DOHH2 (cell line): ENCODE results near the gene CENPK.
"Not testable (repeated sequence)": the region's sequence is repeated elsewhere in the genome, so short reads cannot be mapped to it uniquely, and the experiment has no call there.

Experiments used
- H3F3A ChIP-seq: fragments of 200-600 bp; sonication (generic), shearing (Covaris generic); 2 replicates; pipeline ENCODE4 v1.6.0; 2016; ENCODE audit warnings: antibody characterized with exemption, mild to moderate bottlenecking; ENCODE audit not compliant: control insufficient read depth, insufficient read depth
- H3K27ac ChIP-seq: fragments of 200-600 bp; sonication (generic); 2 replicates; pipeline ENCODE4 v1.5.1; 2014; ENCODE audit warnings: low read depth, mild to moderate bottlenecking, low read length, moderate library complexity
- H3K27me3 ChIP-seq: fragments of 200-600 bp; sonication (generic); 2 replicates; pipeline ENCODE4 v1.6.1; 2014; ENCODE audit warnings: mild to moderate bottlenecking, low read length, mixed read lengths; ENCODE audit not compliant: control insufficient read depth
- H3K36me3 ChIP-seq: fragments of 200-600 bp; sonication (generic); 2 replicates; pipeline ENCODE4 v1.6.1; 2014; ENCODE audit warnings: mild to moderate bottlenecking, low read length, moderate library complexity, mixed read lengths; ENCODE audit not compliant: control insufficient read depth
- H3K4me1 ChIP-seq: fragments of 200-600 bp; sonication (generic); 2 replicates; pipeline ENCODE4 v1.6.1; 2014; ENCODE audit warnings: mild to moderate bottlenecking, low read length, mixed read lengths; ENCODE audit not compliant: control insufficient read depth
- H3K4me2 ChIP-seq: fragments of 200-600 bp; sonication (generic); 2 replicates; pipeline ENCODE4 v1.6.0; 2014; ENCODE audit warnings: mild to moderate bottlenecking, low read length, moderate library complexity
- H3K4me3 ChIP-seq: fragments of 200-600 bp; sonication (generic); 2 replicates; pipeline ENCODE4 v1.5.1; 2014; ENCODE audit warnings: mild to moderate bottlenecking, low read length, mixed read lengths
- H3K79me2 ChIP-seq: fragments of 200-600 bp; sonication (generic); 2 replicates; pipeline ENCODE4 v1.6.1; 2014; ENCODE audit warnings: mild to moderate bottlenecking, low read length, mixed read lengths; ENCODE audit not compliant: control insufficient read depth
- H3K9me2 ChIP-seq: fragments of 200-600 bp; sonication (generic); replicated peaks from 2 replicates; pipeline ENCODE4 v1.6.1; 2014; ENCODE audit warnings: mild to moderate bottlenecking, low read length, mixed read lengths; ENCODE audit not compliant: control insufficient read depth
- H3K9me3 ChIP-seq: fragments of 200-600 bp; sonication (generic); 2 replicates; pipeline ENCODE4 v1.6.1; 2014; ENCODE audit warnings: antibody characterized with exemption, low read length, mixed read lengths; ENCODE audit not compliant: control insufficient read depth, insufficient read depth
- H4K20me1 ChIP-seq: fragments of 200-600 bp; sonication (generic); 2 replicates; pipeline ENCODE4 v1.6.0; 2014; ENCODE audit warnings: low read depth, mild to moderate bottlenecking, antibody characterized with exemption, low read length, moderate library complexity; ENCODE audit not compliant: control insufficient read depth, insufficient read depth
- EZH2phosphoT487 ChIP-seq: fragments of 200-600 bp; sonication (generic); IDR thresholded peaks from 2 replicates; pipeline ENCODE4 v1.6.1; 2017; ENCODE audit warnings: borderline replicate concordance, mild to moderate bottlenecking, antibody characterized with exemption, low read length, moderate library complexity, mixed read lengths
- TF ChIP-seq, protein P1 (sequence below): fragments of 200-600 bp; sonication (generic); IDR thresholded peaks from one replicate; pipeline ENCODE4 v1.5.1; 2014; ENCODE audit warnings: antibody characterized with exemption, mild to moderate bottlenecking, low read depth, low read length; ENCODE audit not compliant: poor library complexity, severe bottlenecking

CENPK gene

DNA sequence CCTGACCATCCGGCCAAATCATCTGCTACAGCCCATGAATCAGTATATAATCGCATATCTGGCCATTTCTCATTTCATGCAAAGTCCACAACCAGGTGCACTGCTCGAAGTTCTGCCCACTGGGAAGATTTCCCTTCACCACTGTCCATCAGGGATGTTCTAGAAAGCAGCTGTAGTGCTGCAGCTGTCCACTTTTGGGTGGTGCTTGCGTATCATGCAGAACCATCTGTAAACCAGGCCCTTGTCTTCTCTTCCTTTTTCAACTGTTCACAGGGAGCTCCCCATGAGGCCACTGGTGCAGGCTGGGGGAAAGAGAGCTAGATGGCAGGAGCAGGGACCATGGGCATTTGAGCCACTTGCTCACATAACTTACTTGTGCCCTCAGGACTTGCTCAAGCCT is 73.8 kb downstream of the CENPK start:
- TF ChIP-seq, protein P1, sequence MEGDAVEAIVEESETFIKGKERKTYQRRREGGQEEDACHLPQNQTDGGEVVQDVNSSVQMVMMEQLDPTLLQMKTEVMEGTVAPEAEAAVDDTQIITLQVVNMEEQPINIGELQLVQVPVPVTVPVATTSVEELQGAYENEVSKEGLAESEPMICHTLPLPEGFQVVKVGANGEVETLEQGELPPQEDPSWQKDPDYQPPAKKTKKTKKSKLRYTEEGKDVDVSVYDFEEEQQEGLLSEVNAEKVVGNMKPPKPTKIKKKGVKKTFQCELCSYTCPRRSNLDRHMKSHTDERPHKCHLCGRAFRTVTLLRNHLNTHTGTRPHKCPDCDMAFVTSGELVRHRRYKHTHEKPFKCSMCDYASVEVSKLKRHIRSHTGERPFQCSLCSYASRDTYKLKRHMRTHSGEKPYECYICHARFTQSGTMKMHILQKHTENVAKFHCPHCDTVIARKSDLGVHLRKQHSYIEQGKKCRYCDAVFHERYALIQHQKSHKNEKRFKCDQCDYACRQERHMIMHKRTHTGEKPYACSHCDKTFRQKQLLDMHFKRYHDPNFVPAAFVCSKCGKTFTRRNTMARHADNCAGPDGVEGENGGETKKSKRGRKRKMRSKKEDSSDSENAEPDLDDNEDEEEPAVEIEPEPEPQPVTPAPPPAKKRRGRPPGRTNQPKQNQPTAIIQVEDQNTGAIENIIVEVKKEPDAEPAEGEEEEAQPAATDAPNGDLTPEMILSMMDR, result no peak
- TF ChIP-seq EZH2phosphoT487, result no peak
- Histone ChIP-seq H3F3A (no peaks in the 10 kb centered on the region), H3K4me2 (no peak overlapping the region), H3K4me1 (no peaks in the 10 kb centered on the region), H3K9me3 (no peaks in the 10 kb centered on the region), H3K4me3 (no peak overlapping the region), H3K79me2 (no peaks in the 10 kb centered on the region), H3K9me2 (no peaks in the 10 kb centered on the region), H3K36me3 (no peaks in the 10 kb centered on the region), H3K27ac (no peak overlapping the region), H3K27me3 (no peaks in the 10 kb centered on the region), H4K20me1 (no peaks in the 10 kb centered on the region)

DNA sequence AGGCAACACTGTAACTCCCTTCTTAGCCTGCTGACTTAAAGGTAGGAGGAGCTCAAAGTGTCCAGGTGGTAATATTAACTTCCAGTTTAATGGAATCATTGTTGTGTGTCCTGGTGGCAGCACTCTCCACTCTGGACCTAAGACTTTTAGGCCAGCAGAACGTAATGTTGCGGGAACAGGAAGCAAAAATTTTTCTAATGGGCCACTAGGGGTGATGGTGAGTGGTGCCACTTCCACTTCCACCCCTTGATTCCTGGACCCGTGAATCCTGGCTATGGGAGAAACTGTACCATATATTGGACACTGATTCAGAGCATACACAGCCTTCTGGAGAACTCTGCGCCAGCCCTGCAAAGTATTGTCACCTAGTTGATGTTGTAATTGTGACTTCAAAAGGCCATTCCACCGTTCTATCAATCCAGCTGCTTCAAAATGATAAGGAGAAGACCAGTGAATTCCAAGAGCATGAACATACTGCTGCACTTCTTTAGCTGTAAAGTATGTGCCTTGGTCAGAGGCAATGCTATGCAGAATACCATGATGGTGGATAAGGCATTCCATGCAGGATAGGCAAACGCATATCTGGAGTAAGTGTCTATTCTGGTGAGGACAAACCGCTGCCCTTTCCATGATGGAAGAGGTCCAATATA is 74.8 kb downstream of the CENPK start:
- H3K79me2 ChIP-seq, H3K9me3 ChIP-seq, H4K20me1 ChIP-seq, H3K27me3 ChIP-seq, H3K4me3 ChIP-seq, H3K36me3 ChIP-seq, H3F3A ChIP-seq, H3K4me2 ChIP-seq, H3K27ac ChIP-seq, H3K4me1 ChIP-seq, H3K9me2 ChIP-seq: not testable (repeated sequence)
- TF ChIP-seq, protein P1, result peak; percentile 28

DNA sequence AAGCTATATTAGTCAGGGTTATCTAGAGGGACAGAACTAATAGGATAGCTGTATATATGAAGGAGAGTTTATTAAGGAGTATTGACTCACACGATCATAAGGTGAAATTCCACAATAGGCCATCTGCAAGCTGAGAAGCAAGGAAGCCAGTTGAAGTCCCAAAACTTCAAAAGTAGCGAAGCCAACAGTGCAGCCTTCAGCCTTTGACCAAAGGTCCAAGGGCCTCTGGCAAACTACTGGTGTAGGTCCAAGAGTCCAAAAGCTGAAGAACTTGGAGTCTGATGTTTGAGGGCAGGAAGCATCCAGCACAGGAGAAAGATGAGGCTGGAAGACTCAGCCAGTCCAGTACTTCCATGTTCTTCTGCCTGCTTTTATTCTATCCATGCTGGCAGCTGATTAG is 76.2 kb downstream of the CENPK start:
- not testable (repeated sequence) for H3F3A ChIP-seq, H3K36me3 ChIP-seq, H3K27ac ChIP-seq, H4K20me1 ChIP-seq, H3K9me3 ChIP-seq, H3K79me2 ChIP-seq, H3K4me2 ChIP-seq, H3K9me2 ChIP-seq, H3K4me3 ChIP-seq
- peaks cover 16% of the 10 kb centered on the region for H3K27me3 ChIP-seq
- H3K4me1 ChIP-seq, result peaks cover 15% of the 10 kb centered on the region

DNA sequence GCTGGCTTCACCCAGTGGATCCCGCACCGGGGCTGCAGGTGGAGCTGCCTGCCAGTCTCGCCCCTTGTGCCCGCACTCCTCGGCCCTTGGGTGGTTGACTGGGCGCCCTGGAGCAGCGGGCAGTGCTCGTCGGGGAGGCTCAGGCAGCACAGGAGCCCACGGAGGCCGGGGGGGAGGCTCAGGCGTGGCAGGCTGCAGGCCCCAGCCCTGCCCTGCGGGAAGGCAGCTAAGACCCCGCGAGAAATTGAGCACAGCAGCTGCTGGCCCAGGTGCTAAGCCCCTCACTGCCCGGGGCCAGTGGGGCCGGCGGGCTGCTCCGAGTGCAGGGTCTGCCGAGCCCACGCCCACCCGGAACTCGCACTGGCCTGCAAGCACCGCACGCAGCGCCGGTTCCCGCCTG is 77.6 kb downstream of the CENPK start:
- H3K79me2 ChIP-seq, result no peaks in the 10 kb centered on the region
- TF ChIP-seq EZH2phosphoT487, result no peak
- TF ChIP-seq, protein P1, result no peak
- peaks cover 28% of the 10 kb centered on the region for H3K27me3 ChIP-seq
- no peaks in the 10 kb centered on the region for H3K9me3 ChIP-seq
- no peak overlapping the region for H3K4me2 ChIP-seq
- no peak overlapping the region for H3K4me3 ChIP-seq
- H3F3A ChIP-seq, result no peaks in the 10 kb centered on the region
- H4K20me1 ChIP-seq, result no peaks in the 10 kb centered on the region
- H3K4me1 ChIP-seq, result peaks cover 27% of the 10 kb centered on the region
- no peak overlapping the region for H3K27ac ChIP-seq
- H3K9me2 ChIP-seq, result no peaks in the 10 kb centered on the region
- H3K36me3 ChIP-seq, result no peaks in the 10 kb centered on the region
